ENCODE results near the gene ERC2.

DNA sequence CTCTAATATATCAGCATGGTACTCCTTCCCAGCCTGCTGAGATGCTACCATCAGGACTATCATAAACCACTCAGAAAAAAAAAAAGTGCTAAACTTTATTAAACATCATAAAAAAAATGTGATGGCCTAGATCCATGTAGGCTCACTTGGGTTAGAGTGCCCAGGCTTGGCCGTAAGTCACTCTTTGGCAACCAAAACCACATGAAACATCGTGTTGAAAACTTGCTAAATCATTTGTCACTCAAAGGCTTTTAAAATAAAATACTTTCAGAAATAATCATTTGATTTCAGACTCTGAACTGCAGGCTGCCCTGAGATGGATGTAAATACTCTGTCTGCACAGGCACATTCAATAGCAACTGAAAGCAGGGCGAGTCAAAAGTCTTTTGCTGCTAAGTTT, 902.7 kb downstream of the ERC2 start:
- TF ChIP-seq, protein P1, sequence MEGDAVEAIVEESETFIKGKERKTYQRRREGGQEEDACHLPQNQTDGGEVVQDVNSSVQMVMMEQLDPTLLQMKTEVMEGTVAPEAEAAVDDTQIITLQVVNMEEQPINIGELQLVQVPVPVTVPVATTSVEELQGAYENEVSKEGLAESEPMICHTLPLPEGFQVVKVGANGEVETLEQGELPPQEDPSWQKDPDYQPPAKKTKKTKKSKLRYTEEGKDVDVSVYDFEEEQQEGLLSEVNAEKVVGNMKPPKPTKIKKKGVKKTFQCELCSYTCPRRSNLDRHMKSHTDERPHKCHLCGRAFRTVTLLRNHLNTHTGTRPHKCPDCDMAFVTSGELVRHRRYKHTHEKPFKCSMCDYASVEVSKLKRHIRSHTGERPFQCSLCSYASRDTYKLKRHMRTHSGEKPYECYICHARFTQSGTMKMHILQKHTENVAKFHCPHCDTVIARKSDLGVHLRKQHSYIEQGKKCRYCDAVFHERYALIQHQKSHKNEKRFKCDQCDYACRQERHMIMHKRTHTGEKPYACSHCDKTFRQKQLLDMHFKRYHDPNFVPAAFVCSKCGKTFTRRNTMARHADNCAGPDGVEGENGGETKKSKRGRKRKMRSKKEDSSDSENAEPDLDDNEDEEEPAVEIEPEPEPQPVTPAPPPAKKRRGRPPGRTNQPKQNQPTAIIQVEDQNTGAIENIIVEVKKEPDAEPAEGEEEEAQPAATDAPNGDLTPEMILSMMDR (IDR thresholded peaks at IDR 0.05; ENCODE audit: low read depth, low read length), result no peak
- TF ChIP-seq, protein P2, sequence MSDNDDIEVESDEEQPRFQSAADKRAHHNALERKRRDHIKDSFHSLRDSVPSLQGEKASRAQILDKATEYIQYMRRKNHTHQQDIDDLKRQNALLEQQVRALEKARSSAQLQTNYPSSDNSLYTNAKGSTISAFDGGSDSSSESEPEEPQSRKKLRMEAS (IDR thresholded peaks at IDR 0.05; ENCODE audit: low read depth, low read length), result no peak
- TF ChIP-seq MYC (IDR thresholded peaks at IDR 0.05; ENCODE audit: low read depth, low read length), result no peak

Measured in NB4 (cell line).